HepG2 (cell line): Measurements from ENCODE around the gene HACD1. TPM values are rescaled to one million over a fixed set of nuclear protein-coding genes. Genes with fewer than 3 reads are reported as not detected.

ENCODE experiments used
- AGO1 ChIP-seq: fragments of 200-400 bp; formaldehyde crosslinking; IDR thresholded peaks from 2 replicates; pipeline ENCODE4 v1.6.1; 2017; ENCODE audit warnings: mild to moderate bottlenecking, low read depth, low read length, moderate library complexity; ENCODE audit not compliant: poor library complexity, severe bottlenecking
- AKNA ChIP-seq: sonication (generic); formaldehyde crosslinking; IDR thresholded peaks from 2 replicates; pipeline ENCODE4 v1.4.0; 2020; ENCODE audit warnings: missing genetic modification reagents, borderline replicate concordance
- ATF7 ChIP-seq, 2 experiments: fragments of 450-650 bp in 1 of 2; sonication (generic) in 1 of 2; formaldehyde crosslinking in 1 of 2; IDR thresholded peaks; 2 replicates each; pipeline versions ENCODE4 v1.4.0 to v1.6.1; 2016 to 2020; ENCODE audit warnings: antibody characterized with exemption in 1 of 2, mild to moderate bottlenecking in 1 of 2, missing genetic modification reagents in 1 of 2
- CREM ChIP-seq, 2 experiments: sonication (generic) in 1 of 2; formaldehyde crosslinking in 1 of 2; IDR thresholded peaks; 2 replicates each; pipeline versions ENCODE4 v1.4.0 to v1.6.1; 2016 to 2020; ENCODE audit warnings: antibody characterized with exemption in 1 of 2, mild to moderate bottlenecking in 1 of 2, missing genetic modification reagents in 1 of 2
- GATAD2A ChIP-seq: IDR thresholded peaks from 2 replicates; pipeline ENCODE4 v1.6.1; 2016
- KLF16 ChIP-seq, 2 experiments: sonication (generic) in 1 of 2; formaldehyde crosslinking in 1 of 2; IDR thresholded peaks; 2 replicates each; pipeline versions ENCODE4 v1.6.1 to v1.8.0; 2016 to 2023; ENCODE audit warnings: missing genetic modification reagents in 2 of 2, missing compliant biosample characterization in 1 of 2
- MLXIP ChIP-seq: sonication (generic); formaldehyde crosslinking; IDR thresholded peaks from 2 replicates; pipeline ENCODE4 v1.9.0; 2021; ENCODE audit warnings: missing genetic modification reagents, borderline replicate concordance
- MXD4 ChIP-seq: IDR thresholded peaks from 2 replicates; pipeline ENCODE4 v1.6.1; 2016; ENCODE audit warnings: mild to moderate bottlenecking, missing biosample characterization, missing genetic modification reagents
- NFYC ChIP-seq: IDR thresholded peaks from 2 replicates; pipeline ENCODE4 v1.6.1; 2016; ENCODE audit warnings: missing genetic modification reagents, missing compliant biosample characterization
- NR2C2 ChIP-seq: sonication (generic); formaldehyde crosslinking; IDR thresholded peaks from 2 replicates; pipeline ENCODE4 v1.4.0; 2020; ENCODE audit warnings: missing genetic modification reagents, mild to moderate bottlenecking, moderate library complexity, borderline replicate concordance
- TFDP1 ChIP-seq: IDR thresholded peaks from 2 replicates; pipeline ENCODE4 v1.6.1; 2016; ENCODE audit warnings: missing compliant biosample characterization, missing genetic modification reagents, borderline replicate concordance
- ZFX ChIP-seq: sonication (generic); formaldehyde crosslinking; IDR thresholded peaks from 2 replicates; pipeline ENCODE4 v1.4.0; 2020; ENCODE audit warnings: mild to moderate bottlenecking, low read depth, missing genetic modification reagents, moderate library complexity
- ZNF160 ChIP-seq: sonication (generic); formaldehyde crosslinking; IDR thresholded peaks from 2 replicates; pipeline ENCODE4 v1.8.0; 2022; ENCODE audit warnings: mild to moderate bottlenecking, inconsistent platforms, missing genetic modification reagents
- ZNF350 ChIP-seq: sonication (generic); formaldehyde crosslinking; IDR thresholded peaks from 2 replicates; pipeline ENCODE4 v1.4.0; 2020; ENCODE audit warnings: mild to moderate bottlenecking, low read depth, missing genetic modification reagents, borderline replicate concordance
- ZNF800 ChIP-seq: sonication (generic); formaldehyde crosslinking; IDR thresholded peaks from 2 replicates; pipeline ENCODE4 v1.4.0; 2020; ENCODE audit warnings: missing genetic modification reagents
- ZSCAN30 ChIP-seq: sonication (generic); formaldehyde crosslinking; IDR thresholded peaks from 2 replicates; pipeline ENCODE4 v1.5.0; 2020; ENCODE audit warnings: mild to moderate bottlenecking, missing genetic modification reagents
- polyA plus RNA-seq, 8 experiments: library from polyadenylated mRNA; depleted of rRNA in 3 of 8; stranded (reverse) in 7 of 8; unstranded in 1 of 8; fragments of >200 nt; fragmentation: Illumina TruSeq in 4 of 8; extraction: Trizol in 4 of 8; gene quantifications; 2 replicates each; pipeline versions ENCODE4 v1.2.1 to v1.2.3, GENCODE V29; 2011 to 2016; ENCODE audit warnings: low read depth in 4 of 8, missing spikeins in 1 of 8, mixed read lengths in 1 of 8; ENCODE audit not compliant: insufficient read depth in 1 of 8
- total RNA-seq, 5 experiments: library from RNA; depleted of rRNA; stranded (reverse); fragments of >200 nt; fragmentation: Illumina TruSeq; extraction: Trizol; gene quantifications; 2 replicates each; pipeline ENCODE4 v1.2.3, GENCODE V29; 2016; ENCODE audit warnings: low read depth in 1 of 5

HACD1 gene
- total and polyA plus RNA-seq, 2 of the 13 experiments (the other 11 are each of a cell fraction or from before 2014, with no cell fraction given) = 43.4 to 47.6 TPM

GRCh38 chr10:17617031-17617911 is at the start of gene HACD1 (continued):
- peak; percentile 93 for TF ChIP-seq ZNF800 (CRISPR knock-in tag)
- no peak for TF ChIP-seq ATF7 (IDR thresholded peaks at IDR 0.05)
- no peak for TF ChIP-seq ATF7 (CRISPR knock-in tag; IDR thresholded peaks at IDR 0.05)
- TF ChIP-seq KLF16 (CRISPR knock-in tag; IDR thresholded peaks at IDR 0.05) = peak in 1 of 2 experiments; percentile 10; a peak in 1 of 4 replicates
- no peak for TF ChIP-seq NR2C2 (CRISPR knock-in tag)
- TF ChIP-seq GATAD2A (CRISPR knock-in tag) = peak; percentile 59; the same call in 1 of the 2 replicates
- no peak for TF ChIP-seq ZNF350 (CRISPR knock-in tag)
- no peak for TF ChIP-seq NFYC (CRISPR knock-in tag)
- no peak for TF ChIP-seq CREM (IDR thresholded peaks at IDR 0.05)
- TF ChIP-seq CREM (CRISPR knock-in tag; IDR thresholded peaks at IDR 0.05) = no peak
- TF ChIP-seq AKNA (CRISPR knock-in tag) = no peak
- no peak for TF ChIP-seq AGO1
- TF ChIP-seq ZSCAN30 (CRISPR knock-in tag) = no peak
- TF ChIP-seq ZFX (CRISPR knock-in tag) = peak; percentile 44; the same call in 1 of the 2 replicates
- no peak for TF ChIP-seq MLXIP (CRISPR knock-in tag)
- peak; percentile 64 for TF ChIP-seq TFDP1 (CRISPR knock-in tag)
- TF ChIP-seq ZNF160 (CRISPR knock-in tag) = no peak; the same call in 1 of the 2 replicates
- TF ChIP-seq MXD4 = 0 out of 2 replicates have a peak, but pooled peaks have one; percentile 34
